GM18511 (cell line): ENCODE measurements around the gene BTBD19.
"Not testable (repeated sequence)": the region's sequence is repeated elsewhere in the genome, so short reads cannot be mapped to it uniquely, and the experiment has no call there.

Experiments
- ATAC-seq: cut with Tn5 transposase; IDR thresholded peaks from one replicate; pipeline ENCODE4 v1.9.1; 2021; ENCODE audit warnings: mild to moderate bottlenecking, moderate library complexity; ENCODE audit not compliant: unreplicated experiment

The BTBD19 gene

DNA sequence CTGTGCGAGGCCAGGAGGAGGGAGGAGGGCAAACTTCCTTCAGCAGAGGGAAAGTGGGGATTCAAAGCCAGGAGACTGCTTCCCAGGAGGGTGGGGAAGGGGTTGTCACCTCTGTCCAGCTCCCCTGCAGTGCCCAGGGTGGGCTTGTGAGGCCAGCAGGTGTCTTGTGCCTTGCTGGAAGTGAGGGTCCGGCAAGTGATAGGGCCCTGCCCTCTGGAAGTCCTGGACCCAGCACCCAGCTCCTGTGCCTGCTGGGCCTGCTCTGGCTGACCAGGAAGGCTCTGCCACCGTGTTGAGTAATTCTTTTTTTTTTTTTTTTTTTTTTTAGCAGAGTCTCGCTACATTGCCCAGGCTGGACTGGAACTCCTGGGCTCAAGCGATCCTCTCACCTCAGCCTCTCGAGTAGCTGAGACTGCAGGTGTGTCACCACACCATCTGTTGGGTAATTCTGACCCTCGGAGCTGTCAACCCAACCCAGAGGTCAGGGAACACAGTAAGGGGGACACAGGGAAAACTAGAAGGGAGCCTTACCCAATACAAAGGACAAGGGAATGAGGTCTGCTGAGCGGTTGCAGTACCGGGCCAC lies 21.4 kb upstream of the BTBD19 start:
- no peak for ATAC-seq

DNA sequence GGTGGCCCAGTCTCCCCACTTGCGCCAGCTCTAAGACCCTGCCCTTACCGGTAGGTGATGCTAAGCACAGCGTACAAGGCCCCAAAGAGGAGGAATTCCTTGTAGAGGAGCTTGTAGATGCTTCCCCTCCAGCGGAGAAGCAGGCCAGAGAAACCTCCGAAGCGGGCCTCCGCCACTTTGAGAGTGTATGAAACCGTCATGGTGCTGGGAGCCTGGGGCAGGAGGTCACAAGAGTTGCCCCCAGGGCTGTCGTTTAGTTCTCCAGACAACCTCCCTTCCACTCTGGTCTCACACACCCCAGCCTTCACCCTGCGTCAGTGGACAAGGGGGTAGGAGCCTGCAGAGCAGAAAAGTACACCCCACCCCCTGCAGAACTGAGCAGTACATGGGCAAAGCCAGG lies 20.8 kb upstream of the BTBD19 start:
- ATAC-seq = no peak

DNA sequence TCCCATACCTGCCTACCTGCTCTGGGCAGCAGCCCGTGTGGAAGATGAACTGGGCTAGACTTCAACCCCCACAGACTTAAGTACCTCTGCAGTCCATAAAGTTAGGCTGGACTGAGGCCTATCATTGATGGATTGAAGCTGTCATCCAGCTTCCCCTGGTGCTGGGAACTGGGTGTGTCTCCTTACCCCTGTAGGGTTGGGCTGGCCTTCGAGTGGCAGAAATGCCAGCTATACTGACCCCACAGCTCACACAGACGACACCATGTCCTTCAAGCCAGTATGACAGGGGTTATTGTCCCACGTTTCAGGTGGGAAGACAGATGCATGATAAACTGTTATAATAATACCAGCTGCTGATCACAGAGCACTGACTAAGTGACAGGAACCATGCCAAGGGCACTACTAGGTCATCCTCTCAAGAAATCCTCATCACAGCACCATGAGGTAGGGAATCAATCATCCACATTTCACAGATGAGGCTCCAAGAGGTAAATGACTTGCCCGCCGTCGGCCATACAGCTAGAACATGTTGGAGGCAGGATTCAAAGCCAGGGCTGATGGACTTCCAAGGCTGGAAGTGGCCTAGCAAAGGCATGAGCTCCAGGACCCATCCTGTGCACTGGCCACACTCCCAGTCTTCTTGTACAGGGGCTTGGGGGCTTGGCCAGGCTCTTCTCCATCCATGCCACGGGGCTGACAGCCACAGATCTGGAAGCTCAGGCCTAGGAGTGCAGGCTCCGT lies 20.0 kb upstream of the BTBD19 start, which contains the start of gene BEST4:
TSS of gene BEST4 (minus strand) at position 51 of the 741 bp plus-strand sequence. CDS start 465 bp downstream, outside the sequence.
- ATAC-seq = no peak

DNA sequence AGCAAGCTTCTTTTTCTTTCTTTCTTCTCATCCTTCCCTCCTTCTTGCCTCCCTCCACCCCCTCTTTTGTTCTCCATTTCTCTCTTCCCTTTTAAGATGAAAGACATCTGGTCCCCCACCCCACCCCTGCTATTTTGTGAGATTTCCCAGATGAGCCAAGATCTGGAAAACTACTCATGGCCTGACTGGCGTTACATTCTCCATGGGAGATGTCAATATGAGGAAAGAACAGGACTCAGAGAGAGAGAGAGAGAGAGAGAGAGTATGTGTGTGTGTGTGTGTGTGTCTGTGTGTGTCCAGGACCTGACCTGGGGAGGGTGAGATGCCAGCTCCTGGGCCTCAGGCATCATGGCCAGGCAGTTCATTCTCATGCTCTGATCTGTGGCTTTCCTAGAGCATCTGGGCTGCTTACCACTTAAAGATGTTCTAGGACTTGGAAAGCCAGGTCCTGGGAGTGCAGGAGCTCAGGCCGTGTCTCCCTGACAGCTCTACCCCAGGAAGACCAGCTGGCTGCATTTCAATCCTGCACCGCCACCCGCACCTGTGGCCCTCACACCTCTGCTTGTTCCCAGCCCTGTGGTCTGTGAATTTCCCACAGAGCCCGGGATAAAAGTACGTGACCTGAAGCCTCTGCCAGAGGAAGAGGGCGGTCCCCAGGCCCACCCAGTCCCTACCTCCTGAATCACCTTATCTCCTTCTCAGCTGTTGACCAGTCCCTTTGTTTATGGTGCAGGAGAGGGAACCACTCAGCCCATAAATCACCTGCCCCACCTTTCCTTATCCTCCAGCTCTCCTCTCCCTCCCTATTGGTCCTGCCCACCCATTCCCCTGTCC lies 17.1 kb upstream of the BTBD19 start:
- ATAC-seq = no peak

DNA sequence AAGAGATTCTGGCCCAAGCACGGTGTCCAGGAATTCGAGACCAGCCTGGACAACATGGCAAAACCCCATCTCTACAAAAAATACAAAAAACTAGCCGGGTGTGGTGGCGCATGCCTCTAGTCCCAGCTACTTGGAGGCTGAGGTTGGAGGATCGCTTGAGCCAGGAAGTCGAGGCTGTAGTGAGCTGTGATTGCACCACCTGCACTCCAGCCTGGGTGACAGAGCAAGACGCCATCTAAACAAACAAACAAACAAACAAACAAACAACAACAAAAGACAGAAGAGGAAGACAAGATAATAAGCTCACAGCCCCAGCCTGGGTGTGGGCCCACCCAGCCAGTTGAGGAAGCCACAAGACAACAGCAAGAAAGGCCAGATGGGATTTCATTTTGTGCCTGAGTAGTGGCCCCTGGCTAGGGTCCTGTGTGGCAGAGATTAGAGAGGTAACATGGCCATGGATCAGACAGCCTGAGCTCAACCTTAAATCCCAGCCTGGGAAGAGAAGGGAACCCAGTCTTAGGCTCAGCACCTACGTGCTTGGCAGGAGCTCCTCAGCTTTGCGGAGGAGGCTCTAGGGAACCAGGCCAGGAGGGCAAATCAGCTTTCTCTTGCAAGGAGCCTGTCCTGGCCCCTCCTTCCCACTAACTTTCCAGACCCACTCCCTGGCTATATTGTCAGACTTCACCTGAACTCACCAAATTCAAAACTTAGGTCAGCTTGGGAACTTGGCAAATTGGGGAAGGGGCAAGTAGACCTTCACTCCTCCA lies 15.4 kb upstream of the BTBD19 start:
- ATAC-seq = no peak

DNA sequence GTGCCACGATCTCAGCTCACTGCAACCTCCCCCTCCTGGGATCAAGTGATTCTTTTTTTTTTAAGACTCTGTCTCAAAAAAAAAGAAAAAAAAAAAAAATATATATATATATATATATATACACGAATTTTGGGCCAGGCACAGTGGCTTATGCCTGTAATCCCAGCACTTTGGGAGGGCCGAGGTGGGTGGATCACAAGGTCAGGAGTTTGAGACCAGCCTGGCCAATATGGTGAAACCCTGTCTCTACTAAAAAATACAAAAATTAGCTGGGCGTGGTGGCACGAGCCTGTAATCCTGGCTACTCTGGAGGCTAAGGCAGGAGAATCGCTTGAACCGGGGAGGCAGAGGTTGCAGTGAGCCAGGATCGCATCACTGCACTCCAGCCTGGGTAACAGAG lies 10.4 kb upstream of the BTBD19 start:
- ATAC-seq = not testable (repeated sequence)

DNA sequence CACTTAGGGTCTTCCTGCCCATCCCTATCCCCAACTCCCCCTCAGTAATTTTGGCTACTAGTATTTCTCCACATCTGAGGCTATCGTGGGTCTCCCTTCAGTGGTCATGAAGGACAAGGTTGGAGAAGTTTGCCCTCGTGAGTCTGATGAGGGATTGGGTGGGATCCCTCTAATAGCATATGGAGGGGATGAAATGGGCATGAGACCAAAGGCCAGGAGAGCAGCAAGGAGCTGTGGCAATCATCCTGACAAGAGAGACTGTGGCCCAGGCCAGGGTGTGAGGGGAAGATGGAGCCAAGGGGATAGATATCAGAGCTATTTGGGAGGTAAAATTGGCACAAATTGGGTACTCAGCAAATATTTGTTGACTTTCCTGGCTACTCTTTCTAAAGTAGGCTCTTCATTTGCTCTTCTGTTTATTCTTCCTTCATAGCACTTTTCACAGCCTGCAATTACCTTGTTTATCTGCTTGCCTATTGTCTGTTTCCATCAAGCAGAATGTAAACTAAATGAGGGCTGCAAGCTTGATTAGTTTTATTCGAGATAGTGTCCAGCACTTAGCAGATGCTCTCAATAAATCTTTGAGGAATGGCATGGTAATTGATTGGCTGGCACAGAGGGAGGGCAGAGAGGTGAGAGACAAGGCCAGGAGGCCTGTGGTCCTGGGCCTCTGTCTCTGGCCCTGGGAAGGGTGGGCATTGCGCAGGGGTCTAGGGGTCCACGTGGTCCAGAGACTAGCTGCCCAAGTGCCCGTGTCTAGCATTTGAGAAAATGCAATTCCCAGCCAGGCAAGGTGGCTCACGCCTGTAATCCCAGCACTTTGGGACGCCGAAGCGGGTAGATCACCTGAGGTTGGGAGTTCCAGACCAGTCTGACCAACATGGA lies 9.6 kb upstream of the BTBD19 start:
- ATAC-seq = no peak

DNA sequence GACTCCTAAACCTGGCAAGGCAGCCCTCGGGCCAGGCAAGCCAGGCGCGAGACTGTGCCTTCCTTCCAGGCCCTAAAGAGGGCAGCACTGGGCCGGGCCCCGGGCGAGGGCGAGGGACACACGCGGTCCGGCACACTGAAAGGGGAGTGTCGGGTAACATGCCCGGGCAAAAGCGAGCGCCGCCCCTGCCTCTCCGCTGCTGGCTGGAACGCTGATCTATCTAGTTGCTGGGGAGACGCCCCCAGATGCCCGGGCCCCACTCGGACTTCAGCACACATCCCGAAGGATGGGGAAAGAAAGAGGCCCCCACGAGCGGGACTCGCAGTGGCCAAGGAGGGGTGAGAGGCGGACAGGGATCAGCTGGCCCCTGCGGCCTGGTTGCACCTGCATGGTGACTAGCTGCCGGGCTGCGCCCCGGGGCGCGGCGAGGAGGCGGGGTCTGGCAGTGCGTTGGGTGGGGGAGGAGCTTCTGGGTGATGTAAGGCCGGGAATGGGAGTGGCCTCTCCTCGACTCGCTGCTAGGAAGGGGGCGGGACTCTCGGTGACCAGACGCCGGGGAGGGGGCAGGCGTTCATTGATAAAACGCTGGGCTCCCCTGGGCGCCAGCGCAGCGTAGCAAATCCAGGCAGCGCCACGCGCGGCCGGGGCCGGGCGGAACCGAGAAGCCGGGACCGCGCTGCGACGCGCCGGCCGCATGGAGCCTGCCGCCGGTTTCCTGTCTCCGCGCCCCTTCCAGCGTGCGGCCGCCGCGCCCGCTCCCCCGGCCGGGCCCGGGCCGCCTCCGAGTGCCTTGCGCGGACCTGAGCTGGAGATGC lies 8.3 kb upstream of the BTBD19 start, which contains the start of gene PLK3:
TSS of gene PLK3 (plus strand) at position 608 of the 815 bp plus-strand sequence. CDS start at position 695, 87 bp downstream.
- peak; percentile 89 for ATAC-seq

DNA sequence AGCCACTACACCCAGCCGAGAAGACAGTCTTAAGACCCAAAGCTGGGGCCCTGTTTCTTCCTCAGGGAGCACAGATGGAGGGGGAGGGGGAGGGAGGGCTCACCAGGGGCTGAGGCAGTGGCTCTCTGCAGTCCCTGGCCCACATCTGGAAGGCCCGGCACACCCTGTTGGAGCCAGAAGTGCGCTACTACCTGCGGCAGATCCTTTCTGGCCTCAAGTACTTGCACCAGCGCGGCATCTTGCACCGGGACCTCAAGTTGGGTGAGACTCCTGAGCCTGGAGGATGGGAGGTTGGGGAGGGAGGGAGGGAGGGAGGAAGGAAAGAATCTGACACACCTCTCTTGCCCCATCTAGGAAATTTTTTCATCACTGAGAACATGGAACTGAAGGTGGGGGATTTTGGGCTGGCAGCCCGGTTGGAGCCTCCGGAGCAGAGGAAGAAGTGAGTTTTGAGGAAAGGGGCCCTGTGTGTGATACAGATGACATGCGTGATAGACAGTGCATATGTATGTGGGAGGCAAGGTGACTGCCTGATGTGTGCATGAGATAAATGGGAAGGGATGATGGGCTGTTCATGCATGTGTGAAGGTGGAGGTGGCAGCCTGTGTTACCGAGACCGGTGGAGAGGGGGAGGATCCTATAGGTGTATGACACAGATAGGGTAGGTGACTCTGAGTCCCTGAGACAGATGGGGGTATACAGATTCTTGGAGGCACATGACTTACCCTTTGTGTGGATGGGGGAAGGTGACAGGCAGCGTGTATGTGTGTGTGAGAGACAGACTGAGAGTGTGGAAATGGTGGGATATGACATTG lies 6.6 kb upstream of the BTBD19 start:
- ATAC-seq = no peak

DNA sequence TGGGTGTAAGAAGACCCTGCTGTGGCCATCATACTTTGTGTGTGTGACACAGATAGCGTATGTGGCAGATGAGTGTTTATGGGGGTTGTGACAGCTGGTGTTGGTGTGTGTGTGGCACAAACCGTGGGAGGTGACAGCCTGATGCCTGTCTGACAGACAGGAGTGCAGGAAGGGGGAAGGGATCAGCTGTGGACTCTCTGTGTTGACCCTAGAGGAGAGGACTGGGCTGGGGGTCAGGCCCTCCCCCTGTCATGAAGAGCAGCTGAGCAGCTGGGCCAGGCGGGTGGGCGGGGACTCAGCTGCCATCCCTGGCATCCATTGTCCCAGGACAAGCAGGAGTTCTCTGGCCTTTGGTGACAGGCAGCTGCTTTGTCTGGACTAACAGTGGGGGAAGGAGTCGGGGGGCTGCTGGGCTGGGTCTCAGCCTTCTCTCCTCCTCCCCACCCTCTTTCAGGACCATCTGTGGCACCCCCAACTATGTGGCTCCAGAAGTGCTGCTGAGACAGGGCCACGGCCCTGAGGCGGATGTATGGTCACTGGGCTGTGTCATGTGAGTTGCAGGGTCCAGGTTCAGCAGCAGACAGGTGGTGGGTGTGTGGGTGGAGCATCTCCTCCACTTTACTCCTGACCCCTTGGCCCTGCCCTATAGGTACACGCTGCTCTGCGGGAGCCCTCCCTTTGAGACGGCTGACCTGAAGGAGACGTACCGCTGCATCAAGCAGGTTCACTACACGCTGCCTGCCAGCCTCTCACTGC lies 5.8 kb upstream of the BTBD19 start:
- no peak for ATAC-seq

DNA sequence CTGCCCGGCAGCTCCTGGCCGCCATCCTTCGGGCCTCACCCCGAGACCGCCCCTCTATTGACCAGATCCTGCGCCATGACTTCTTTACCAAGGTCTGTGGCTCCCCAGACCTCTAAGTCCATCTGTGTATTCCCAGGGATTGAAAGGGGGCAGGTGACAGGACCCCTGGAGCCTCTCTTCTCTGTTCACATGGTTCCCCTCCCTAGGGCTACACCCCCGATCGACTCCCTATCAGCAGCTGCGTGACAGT lies 5.3 kb upstream of the BTBD19 start:
- ATAC-seq = no peak

DNA sequence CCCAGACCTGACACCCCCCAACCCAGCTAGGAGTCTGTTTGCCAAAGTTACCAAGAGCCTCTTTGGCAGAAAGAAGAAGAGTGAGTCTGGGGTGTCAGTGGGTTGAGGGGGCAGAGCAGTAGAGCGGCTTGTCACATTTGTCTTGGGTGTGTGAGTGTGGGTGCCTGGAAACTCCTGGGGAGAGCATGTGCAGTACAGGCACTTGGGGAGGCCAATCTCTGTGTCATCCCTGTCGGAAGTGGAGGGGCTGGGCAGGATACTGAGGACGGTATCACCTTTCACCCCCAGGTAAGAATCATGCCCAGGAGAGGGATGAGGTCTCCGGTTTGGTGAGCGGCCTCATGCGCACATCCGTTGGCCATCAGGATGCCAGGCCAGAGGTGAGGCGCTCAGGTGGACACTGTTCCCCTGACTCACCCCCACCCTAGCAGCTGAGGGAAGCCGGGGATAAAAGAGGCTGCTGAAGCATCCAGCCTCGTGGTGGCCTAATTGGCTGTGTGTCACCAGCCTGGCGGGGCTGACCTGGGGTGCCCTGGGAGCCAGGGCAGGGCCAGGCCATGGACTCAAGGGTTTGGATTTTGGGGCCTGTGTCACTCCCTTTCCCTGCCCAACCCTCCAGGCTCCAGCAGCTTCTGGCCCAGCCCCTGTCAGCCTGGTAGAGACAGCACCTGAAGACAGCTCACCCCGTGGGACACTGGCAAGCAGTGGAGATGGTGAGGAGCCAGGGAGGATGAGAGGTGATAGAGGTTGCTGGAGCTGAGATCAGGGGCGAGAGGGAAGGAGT lies 4.8 kb upstream of the BTBD19 start:
- no peak for ATAC-seq

DNA sequence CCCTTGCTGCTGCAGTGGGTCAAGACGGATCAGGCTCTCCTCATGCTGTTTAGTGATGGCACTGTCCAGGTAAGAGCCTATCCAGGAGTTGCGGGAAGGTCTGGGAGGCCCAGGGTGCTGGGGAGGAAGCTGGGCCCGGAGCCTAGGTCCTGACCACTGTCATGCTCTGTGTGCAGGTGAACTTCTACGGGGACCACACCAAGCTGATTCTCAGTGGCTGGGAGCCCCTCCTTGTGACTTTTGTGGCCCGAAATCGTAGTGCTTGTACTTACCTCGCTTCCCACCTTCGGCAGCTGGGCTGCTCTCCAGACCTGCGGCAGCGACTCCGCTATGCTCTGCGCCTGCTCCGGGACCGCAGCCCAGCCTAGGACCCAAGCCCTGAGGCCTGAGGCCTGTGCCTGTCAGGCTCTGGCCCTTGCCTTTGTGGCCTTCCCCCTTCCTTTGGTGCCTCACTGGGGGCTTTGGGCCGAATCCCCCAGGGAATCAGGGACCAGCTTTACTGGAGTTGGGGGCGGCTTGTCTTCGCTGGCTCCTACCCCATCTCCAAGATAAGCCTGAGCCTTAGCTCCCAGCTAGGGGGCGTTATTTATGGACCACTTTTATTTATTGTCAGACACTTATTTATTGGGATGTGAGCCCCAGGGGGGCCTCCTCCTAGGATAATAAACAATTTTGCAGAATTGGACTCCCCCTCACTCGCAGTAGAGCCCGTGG lies 2.9 kb upstream of the BTBD19 start:
- ATAC-seq = no peak

DNA sequence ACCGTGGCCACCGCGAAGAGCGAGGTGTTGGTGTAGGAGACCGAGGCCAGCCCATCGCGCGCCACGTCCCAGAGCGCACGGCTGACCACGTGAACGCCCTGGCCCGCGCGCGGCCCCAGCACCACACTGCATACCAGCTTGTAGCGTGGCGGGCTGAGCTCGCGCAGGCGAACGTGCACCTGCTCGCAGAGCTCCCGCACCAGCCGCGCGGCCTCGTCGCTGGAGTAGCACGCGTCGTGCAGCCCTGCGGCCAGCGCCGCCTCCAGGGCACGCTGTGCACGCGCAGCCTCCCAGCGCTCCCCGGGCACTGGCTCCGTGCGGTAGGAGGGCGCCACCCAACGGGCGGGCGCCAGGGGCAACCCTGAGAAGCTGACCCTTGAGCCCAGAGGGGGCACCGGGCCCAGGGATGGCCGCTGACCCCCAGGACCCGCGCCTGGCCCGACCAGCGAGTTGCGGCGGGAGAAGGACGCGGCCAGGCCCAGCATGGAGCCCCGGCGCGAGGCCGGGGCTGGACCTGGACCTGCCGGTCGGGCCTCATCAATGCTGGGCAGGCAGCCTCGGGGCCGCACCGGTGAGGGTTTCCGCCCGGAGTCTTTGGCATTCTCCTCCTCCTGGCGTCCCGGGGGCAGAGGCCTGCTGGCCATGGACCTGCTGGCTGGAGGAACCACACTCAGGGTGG lies 2.2 kb upstream of the BTBD19 start:
- no peak for ATAC-seq

DNA sequence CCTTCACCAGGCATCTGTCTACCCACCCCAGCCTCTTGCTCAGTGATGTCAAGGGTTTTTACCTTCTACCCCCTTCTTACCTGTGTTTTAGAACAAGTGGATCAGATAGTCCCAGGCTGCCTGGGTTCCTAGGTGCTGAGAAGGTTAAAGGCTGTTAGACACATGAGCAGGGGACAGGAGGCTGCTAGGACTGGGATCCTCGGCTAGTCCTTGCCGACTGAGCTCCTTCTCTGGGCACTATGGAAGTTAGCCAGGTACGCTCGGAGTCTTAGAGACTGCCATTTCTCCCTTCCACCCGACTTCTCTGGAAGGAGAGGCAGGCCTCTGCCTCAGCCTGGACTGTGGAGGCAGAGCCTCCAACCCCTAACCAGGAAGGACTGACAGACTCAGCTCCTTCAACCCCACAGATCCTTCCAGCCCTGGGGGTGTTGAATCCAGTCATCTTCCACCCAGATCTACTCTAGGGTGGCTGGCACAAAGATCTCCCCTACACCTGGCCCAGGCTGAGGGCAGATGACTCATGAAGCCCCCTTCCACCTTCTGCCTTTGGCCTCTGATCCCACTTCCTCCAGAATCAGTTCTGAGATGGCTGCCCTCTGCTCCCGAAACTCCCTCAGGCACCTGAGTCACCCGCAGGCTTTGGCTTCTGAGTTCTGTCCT lies 1.5 kb upstream of the BTBD19 start, which contains the start of gene DYNLT4:
TSS of gene DYNLT4 (minus strand) at position 648 of the 660 bp plus-strand sequence. CDS start 683 bp downstream, outside the sequence.
- ATAC-seq = no peak
